NCI-H748 treated with DMSO at 0.1 percent for 48 hours (cell line): ENCODE results near the gene SLC52A1.
"Not testable (repeated sequence)": the region's sequence is repeated elsewhere in the genome, so short reads cannot be mapped to it uniquely, and the experiment has no call there.

Experiments used
- DNase-seq: peaks from one replicate; lab custom pipeline; 2025; lab: John Stamatoyannopoulos, UW

Gene SLC52A1

DNA sequence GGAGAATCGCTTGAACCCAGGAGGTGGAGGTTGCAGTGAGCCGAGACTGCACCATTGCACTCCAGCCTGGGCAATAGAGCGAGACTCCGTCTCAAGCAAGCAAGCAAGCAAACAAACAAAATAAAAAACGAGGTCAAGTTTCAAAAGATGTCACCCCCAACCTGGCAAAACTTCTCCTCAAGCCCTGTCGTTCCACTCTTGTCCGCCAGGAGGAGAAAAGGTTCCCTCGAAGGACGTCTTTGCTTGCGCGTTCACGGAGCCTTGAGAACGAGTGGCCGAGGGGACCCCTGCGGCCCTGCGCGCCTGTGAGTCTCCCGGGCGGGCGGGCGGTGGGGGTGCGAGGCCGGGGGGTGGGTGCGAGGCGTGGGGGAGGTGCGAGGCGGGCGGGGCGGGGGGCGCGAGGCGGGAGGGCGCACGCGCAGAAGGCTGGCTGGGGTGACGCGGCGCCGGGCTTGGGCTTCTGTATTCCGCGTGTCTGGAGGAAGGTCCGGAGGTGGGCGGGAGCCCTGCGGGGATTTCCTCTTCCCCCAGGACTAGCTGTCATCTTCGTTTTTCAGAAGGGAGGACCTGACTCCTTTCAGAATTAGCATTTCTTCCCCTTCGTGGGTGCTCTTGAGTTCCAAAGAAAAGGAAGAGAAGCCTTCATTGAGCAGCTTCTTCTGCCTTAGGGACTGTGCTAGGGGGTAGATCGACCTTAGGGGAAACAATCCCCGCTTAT, 3.7 kb downstream of the SLC52A1 start:
- peak; percentile 54 for DNase-seq

GRCh38 chr17:5030168-5030567, 5.1 kb downstream of the SLC52A1 start:
- not testable (repeated sequence) for DNase-seq

- DNase-seq: no peak
Measured at GRCh38 chr17:5027916-5028315, 7.3 kb downstream of the SLC52A1 start.

DNA sequence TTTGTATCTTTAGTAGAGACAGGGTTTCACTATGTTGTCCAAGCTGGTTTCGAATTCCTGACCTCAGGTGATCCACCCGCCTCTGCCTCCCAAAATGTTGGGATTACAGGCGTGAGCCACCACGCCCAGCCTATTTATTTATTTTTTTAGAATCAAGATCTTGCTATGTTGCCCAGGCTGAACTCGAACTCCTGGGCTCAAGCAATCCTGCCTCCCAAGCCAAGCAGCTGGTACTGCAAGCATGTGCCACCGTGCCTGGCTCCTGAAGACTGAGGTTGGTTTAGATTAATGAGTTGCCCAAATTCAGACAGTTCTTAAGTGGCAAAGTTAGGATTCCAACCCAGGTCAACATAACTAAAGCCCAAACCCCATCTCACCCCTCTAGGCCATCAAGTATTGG, 7.9 kb downstream of the SLC52A1 start:
- no peak for DNase-seq

GRCh38 chr17:5024604-5025003, 10.6 kb downstream of the SLC52A1 start:
- DNase-seq: no peak

DNA sequence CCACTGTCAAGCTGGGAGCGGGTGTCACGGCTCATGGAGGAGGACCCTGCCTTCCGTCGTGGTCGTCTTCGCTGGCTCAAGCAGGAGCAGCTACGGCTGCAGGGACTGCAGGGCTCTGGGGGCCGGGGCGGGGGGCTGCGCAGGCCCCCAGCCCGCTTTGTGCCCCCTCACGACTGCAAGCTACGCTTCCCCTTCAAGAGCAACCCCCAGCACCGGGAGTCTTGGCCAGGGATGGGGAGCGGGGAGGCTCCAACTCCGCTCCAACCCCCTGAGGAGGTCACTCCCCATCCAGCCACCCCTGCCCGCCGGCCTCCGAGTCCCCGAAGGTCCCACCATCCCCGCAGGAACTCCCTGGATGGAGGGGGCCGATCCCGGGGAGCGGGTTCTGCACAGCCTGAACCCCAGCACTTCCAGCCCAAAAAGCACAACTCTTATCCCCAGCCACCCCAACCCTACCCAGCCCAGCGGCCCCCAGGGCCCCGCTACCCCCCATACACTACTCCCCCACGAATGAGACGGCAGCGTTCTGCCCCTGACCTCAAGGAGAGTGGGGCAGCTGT, 11.6 kb downstream of the SLC52A1 start:
- no peak for DNase-seq

GRCh38 chr17:5022171-5022711, 13.0 kb downstream of the SLC52A1 start:
- no peak for DNase-seq

DNA sequence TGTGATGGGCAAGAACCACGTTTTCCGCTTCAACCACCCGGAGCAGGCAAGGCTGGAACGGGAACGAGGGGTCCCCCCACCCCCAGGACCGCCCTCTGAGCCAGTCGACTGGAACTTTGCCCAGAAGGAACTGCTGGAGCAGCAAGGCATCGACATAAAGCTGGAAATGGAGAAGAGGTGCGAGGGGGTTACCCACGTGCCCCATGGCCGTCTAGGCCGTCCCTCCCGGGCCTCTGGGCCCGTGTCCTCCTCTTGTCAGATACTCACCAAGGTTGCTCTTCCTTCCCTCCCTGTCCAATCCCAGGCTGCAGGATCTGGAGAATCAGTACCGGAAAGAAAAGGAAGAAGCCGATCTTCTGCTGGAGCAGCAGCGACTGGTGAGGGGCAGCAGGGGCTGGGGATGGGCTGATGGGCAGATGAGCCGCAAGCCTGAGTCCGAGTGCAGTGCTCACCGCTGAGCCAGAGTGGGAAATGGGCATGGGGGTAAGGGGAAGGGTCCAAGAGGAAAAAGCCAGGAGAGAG, 14.7 kb downstream of the SLC52A1 start:
- no peak for DNase-seq

DNA sequence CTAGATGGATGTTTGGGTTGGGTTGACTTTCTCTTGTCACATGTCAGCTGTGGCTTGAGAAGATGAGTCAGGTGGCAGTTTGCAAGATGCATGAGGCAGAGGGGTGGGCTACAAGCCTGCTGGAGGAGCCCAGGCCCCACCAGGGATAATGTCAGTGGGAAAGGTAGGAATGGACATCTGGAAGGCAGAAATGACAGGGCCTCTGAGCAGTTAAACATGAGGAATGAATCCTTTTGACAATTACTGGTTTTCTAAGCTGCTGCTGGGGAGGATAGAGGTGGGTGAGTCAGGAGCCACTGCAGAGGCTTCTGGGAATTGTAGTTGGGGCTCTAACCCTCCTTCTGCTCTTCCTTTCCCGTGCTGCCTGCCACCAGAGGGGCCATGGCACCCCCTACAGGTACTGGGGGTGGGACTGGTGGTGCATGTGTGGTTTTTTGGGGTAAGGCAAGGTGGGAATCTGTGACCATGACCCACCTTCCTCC, 15.7 kb downstream of the SLC52A1 start:
- DNase-seq: no peak

GRCh38 chr17:5014357-5014756, 20.9 kb downstream of the SLC52A1 start:
- no peak for DNase-seq

- DNase-seq: no peak
Measured at GRCh38 chr17:5011928-5012327, 23.3 kb downstream of the SLC52A1 start.

DNA sequence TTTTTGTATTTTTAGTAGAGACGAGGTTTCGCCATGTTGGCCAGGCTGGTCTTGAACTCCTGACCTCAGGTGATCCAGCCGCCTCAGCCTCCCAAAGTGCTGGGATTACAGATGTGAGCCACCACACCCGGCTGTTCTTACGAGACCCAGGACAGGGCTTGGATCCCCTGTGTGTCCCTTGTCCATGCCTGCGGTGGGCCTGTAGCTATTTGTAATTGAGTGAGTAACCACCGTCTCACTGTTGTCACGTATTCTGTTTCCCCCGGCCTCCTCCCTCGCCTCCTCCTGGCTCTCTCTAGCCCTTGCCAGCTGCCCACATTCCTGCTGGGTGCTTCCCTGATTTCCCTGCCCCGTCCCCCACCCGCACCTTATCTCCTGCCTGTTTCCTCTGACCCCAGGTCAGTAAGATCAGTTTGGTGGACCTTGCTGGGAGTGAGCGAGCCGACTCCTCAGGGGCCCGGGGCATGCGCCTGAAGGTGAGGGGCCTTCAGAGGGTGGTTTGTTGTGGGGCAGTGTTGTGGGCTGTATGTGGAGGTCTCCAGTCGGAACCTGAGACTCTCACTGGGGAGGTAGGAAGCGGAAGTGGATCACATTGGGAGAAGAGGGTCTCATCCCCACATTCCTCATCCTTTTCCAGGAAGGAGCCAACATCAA, 31.9 kb downstream of the SLC52A1 start:
- no peak for DNase-seq

DNA sequence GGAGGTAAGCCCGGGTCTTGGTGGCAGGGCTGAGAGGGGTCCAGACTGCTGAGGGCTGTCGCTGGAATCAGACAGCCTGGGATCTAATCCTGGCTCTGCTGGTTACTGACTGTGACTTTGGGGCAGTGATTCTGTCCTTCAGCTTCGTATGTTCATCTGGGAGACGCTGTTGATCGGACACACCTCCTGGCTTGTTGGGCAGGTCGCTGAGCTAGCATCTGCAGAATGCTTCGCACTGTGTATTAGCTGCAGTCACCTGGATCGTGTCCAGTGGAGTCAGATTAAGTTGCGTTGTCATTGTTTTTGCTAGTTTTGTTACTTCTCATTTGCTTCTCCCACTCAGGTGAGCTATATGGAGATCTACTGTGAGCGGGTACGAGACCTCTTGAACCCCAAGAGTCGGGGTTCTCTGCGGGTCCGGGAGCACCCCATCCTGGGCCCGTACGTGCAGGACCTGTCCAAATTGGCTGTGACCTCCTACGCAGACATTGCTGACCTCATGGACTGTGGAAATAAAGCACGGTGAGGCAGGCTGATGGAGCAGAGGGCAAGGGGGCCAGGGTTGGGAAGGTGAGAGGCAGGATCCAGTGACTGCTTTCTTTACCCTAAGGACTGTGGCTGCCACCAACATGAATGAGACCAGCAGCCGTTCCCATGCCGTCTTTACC, 33.0 kb downstream of the SLC52A1 start:
- no peak for DNase-seq

GRCh38 chr17:5000237-5000639, 35.0 kb downstream of the SLC52A1 start:
- DNase-seq: no peak

DNA sequence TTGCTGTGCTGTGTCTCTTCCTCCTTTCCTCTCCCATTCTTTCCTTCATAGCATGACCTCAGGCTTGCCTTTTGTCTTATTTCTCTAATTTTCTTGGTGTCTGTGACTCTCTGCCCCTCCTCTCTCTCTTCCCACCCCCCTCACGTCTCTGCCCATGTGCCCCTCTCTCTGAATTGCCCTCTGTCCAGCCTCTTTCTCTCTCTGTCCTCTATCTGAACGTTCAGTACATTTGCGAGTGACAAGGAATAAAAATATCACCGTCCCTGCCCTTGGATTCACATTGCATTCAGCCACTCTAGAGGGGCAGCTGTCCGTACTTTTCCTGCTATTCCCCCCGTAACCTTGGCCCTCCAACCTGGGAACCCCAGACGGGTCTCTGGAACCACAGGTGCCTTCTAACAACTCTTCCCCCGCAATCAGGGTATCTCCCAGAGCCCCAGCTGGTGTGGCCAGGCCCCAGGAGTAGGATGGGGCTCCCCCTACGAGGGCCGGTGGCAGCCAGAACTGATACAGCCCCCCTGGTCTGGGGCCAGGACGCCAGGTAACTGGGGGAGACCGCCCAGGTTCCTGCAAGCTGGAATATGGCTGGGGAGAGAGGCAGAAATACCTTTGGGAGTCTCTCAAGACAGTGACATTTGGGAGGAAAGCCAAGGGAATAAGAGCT, 35.7 kb downstream of the SLC52A1 start:
- DNase-seq: no peak

GRCh38 chr17:4998732-4999429, 36.3 kb downstream of the SLC52A1 start:
- DNase-seq: no peak

DNA sequence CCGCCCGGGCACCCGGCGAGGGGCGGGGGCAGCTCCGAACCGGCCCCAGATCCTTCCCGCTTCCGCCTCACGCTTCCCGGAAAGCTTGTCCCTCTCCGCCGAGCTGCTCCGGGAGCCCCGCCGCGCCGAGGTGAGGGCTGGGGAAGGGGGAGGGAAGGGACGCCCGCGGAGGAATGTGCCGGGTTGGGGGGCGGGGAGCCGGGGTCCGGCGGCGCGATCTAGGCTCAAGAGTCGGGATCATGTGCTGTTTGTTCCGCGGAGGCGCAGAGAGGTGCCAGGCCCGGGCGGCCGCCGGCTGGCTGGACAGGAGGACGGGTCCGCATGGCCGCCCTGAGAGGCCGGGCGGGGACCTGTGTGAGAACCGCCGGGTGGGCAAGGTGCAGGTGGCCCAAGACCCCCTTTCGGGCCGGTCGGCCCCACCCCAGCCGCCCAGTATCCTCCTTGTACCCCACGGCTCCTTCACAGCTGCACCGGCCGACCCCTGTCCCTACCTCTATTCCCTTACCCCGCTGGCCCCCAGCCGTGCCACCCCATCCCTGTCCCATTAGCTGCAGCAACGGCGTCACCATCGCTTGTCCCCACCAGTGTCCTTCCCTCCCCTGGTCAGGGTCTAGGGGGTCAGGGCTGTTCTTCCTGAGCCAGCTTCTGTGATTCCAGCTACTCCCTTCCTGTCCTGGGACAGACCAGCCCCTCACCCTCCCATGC, 37.0 kb downstream of the SLC52A1 start:
- DNase-seq: no peak

DNA sequence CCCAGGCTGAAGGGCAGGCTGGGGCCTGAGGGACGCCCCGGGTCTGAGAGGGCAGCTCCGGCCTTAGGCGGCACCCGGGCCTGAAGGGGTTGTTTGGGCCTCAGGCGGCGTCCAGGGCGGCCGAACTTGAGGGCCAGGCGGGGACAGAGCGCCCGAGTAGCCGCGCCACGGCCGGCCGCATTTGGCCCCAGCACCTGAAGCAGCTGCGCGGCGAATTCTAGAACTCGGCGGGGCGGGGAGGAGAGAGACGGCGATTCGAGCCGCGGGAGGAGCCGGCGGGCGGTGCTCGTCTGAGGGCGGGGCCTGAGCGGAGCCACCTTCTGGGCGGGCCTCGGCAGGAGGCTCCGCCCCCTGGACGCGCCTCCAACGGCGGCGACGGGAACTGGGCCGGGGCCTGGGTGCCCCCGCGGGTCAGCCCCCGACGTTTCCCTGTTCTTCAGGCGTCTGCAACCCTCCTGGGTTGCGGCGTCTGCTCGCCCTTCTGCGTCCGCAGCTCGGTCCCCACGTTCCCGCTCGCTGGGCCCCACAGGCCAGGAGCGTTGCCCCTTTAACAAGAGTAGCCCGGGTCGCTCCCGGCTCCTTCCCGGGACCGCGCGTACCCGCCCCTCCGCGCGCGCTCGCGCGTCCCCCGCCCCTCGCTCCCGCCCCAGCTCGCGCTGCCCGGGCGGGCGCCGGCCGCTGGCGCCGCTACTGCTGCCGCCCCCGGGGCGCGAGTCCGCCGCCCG, 37.8 kb downstream of the SLC52A1 start, which contains the start of the genes INCA1 and KIF1C:
INCA1 (minus strand) TSS at position 221 of the 725 bp plus-strand sequence. CDS start 3,085 bp downstream, outside the sequence.
KIF1C (plus strand) TSS at position 649 of the 725 bp plus-strand sequence. CDS start 2,297 bp downstream, outside the sequence.
- DNase-seq: peak; percentile 83

DNA sequence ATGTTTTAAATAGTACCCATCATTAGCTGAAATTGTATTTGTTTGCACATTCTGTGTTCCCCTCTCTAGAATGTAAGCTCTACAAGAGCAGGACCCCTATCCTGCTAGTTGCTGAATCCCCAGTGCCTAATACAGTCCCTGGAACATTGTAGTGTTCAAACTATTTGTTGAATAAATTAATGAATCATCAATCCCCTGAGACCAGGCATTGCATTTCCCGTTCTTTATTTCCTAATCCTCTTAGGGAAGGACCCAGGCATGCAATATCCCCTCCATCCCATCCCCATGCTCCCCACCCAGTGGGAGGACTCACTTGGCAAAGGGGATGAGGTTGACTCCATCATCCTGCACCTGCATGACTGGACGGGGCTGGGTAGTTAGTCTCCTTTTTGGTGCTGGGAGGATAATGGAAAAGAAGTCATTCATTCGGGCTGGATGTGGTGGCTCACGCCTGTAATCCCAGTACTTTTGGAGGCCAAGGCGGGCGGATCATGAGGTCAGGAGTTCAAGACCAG, 41.1 kb downstream of the SLC52A1 start:
- no peak for DNase-seq
